Activated CD4-positive, CD25-positive, alpha-beta regulatory T cell treated with anti-CD3 and anti-CD28 coated beads, Interleukin-2, amount 50 U/mL, for 24 hours (primary cell): ENCODE data around the gene ZRANB1.

Experiments used
- ATAC-seq, 2 donors: fragments of 150-1000 bp; cut with Tn5 transposase; one replicate each; pipeline ENCODE4 v1.10.0; 2021; ENCODE audit warnings: mild to moderate bottlenecking in 1 of 2, moderate library complexity in 1 of 2

The ZRANB1 gene

GRCh38 chr10:125023862-125024496 lies 82.1 kb downstream of the ZRANB1 start:
- no peak for ATAC-seq

DNA sequence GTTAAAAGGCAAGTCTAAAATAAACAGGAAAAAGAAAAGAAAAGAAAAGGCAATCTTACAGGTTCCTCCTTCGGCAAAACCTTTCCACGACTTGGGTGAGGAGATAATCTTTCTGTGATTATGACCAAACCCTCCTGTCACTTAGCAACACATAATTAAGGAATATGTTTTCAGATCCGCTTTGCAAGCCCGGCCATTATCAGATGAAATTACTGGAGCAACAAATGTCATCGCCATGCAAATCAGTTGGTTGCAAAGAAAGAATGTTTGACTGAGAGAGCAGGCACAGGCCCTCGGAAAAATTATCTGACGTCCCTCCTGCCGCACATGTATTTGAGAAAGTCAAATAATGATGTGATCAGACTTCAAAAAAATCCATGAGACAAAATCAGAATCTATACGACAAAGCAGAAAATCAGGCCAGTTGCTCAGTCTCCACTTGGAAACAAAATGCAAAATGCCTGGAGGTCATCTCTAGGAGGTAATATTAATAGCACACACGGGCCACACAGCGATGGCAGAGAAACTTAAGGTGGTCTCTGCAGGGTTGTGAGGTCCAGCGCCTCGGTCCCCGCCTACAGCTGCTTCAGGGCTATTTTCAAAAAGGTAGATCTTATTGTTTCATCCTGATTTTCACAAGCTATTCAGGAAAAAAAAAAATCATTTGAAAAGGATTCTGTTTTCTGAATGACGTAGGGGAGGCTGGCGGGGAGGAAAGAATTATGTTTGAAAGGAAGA lies 82.7 kb downstream of the ZRANB1 start:
- no peak for ATAC-seq

GRCh38 chr10:125025341-125025740 lies 83.4 kb downstream of the ZRANB1 start:
- ATAC-seq: no peak

DNA sequence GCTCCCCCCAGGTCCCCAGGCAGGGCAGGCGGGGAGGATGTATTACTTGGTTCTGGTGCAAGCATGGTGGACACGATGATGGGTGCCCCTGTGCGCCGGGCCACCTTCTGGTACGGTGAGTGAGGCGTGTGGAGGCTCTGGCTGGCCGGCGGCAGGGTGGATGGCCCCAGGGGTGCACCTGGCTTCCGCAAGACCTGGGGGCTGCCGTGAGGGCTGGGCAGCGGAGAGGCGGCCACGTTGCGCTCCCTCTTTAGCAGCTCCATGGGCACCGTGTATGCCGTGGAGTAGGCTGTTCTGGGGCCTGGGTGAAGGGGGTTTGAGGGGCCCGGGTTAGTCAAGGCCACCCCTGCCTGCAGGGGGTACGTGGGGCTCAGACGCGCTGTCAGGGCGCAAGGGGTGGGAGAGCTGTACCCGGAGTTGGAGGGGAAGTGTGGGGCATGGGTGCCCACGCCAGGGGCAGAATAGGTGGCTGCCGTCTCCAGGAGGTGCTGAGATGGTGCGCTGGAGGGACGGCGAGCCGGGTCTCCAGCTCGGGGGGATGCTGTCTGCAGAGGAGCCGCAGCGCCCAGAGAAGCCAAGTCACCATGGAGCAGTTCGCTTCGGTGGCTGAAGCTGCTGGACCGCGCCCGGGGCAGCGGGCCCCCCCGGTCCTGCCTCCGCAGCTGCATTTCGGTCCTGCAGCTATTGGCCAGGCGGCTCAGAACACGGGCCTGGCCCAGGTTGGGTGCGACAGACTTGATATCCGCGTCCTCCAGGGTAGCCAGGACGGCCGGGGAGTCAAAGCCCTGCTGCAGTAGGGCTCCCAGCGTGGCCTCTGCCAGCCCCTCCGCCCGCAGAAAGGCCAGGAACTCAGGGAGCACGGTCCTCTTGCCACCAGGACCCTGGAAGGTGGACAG lies 84.4 kb downstream of the ZRANB1 start:
- ATAC-seq: no peak

- no peak for ATAC-seq
These were observed 85.2 kb downstream of the ZRANB1 start for GRCh38 chr10:125026974-125027735.

DNA sequence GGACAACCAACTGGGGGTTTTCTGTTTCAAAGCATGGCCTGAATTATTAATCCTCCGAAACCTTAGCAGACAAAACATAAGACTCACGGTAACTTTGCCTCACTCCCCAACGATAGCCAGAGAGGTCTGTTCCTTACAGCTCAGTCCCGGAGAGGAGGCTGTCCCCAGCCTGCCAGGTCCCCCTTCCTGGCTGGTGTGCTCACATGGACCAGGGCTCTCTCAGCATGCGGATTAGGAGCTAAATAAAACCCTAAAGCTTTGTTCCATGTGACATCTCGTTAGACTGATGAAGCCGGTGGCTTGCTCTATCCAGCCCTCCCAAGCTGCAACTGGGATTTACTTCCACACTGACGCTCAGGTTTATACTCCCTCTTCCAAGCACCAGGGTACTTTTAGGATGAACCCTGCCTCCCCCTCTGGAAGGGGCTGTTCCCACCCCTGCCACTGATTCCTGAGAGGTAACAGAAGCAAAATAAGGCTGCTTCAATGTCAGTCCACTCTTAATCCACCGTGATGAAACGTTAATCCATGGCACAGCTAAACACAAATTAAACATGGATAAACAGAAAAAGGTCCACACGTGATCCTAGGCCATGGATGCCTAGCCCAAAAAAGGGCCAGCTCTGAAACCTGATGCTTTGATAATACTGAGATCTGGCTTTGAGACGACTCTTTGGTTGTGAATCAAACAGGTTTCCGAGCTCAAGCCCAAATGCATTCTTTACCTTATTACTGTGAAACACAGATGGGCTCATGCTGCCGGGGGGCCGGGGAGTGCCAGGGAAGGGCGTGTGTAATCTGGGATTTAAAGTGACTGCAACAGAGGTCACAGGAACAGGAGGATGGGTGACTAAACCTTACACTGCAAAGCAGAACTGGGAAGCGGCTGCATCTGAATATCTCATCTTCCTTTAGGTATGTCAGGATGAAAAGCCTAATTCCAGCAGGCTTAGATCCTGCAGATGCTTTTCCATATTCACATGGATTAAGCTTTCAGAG lies 86.2 kb downstream of the ZRANB1 start:
- ATAC-seq: no peak

DNA sequence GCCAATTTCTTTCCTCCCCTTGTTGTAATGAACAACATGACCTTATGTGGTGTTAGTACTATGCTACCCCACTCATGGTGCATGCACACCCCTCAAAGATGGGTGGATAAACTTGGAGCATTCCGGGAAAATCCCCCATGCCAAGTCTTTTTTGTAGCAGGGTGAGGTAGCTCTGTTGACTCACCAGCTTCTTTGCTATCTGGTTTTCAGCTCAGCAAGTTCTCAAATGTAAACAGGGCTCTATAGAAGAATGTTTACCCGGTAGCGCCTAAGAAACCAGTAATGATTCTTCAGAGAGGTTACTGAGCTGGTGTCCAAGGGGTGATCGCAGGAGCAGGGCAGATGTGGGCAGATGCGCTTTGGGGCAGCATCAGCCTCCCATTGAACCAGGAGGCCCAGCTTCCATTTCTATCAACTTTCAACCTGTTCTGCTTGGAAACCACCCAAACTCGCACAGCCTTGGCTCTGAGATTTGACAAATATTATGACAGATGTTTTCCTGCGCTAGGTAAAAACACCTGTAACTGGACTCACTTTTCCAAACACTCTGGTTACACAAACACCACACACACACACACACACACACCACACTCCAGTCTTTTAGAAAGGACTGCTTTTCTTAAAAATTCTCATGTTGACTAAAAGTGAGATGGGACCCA lies 87.8 kb downstream of the ZRANB1 start:
- no peak for ATAC-seq

GRCh38 chr10:125030567-125031197 lies 88.8 kb downstream of the ZRANB1 start:
- ATAC-seq: no peak

DNA sequence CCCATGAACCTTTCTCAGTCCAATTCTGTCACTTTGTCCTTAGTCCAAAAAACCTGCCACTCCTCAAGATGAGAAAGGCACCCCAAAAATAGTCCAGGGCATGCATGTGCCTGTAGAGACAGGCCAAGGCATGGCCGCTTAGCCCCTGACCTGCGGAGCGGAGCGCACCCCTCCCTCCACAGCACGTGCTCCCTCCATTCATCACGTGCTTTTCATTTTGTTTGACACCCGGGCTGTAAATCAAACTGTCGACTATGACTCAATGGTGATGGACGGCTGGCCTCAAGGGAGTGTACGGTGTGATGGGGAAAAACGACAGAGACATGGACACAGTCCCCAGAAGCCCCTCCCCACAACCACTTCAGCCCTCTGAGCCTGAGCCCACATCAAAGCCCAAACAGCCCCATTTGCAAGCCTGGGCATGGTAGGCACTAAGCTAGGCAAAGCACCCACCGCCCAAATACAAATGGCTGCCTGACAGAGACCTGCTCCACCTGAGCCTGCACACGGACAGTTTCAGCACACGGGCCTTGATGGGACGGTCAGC lies 90.6 kb downstream of the ZRANB1 start:
- no peak for ATAC-seq

GRCh38 chr10:125033146-125033924 lies 91.4 kb downstream of the ZRANB1 start:
- no peak for ATAC-seq

- no peak for ATAC-seq
These were observed 92.8 kb downstream of the ZRANB1 start for GRCh38 chr10:125034675-125035074.

GRCh38 chr10:125035136-125035535 lies 93.2 kb downstream of the ZRANB1 start:
- ATAC-seq: no peak

GRCh38 chr10:125035588-125036295 lies 93.8 kb downstream of the ZRANB1 start:
- no peak for ATAC-seq

DNA sequence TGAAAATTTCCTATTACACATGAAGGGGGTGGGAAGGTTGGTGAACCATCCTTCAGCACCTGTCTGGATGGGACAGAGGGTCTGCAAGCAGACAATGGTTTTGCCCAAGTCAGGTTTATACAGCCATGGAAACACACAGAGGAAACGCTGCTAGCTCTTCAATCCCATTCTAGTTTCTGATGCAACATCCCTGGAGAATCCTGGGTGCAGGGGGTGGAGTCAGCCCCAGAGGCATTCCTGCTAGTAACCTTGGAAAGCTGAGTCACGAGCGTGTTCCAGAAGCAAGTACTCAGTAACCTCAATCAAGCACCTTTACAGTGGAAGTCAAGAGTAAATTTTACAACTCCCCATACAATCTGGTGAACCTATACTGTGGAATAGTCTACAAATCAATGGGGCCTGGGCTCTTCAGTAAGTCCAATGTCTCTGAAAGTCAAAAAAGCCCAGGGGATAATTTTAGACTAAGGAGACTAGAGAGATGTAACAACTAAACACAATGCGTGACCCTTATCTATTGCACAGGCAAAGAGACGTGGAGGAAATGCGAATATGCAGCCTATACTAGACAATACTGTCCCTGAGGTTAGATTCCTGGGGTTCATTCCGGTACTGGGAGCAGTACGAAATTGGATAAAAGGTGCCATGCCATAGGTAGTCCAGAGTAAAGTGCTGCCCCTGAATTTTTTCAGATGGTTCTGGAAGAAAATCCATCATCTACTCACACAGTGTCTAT lies 95.4 kb downstream of the ZRANB1 start:
- no peak for ATAC-seq
